GM18519 (cell line): ENCODE results near the gene GPD1.
"Not testable (repeated sequence)": the region's sequence is repeated elsewhere in the genome, so short reads cannot be mapped to it uniquely, and the experiment has no call there.

Source experiments
- ATAC-seq: cut with Tn5 transposase; IDR thresholded peaks from one replicate; pipeline ENCODE4 v1.9.1; 2021; ENCODE audit warnings: mild to moderate bottlenecking, moderate library complexity; ENCODE audit not compliant: unreplicated experiment, low FRiP score

GPD1 gene

GRCh38 chr12:50073206-50073605 lies 30.6 kb upstream of the GPD1 start:
- no peak for ATAC-seq

GRCh38 chr12:50073712-50074111 lies 30.1 kb upstream of the GPD1 start:
- no peak for ATAC-seq

GRCh38 chr12:50074936-50075807 lies 28.6 kb upstream of the GPD1 start:
- no peak for ATAC-seq

- no peak for ATAC-seq
Observed at GRCh38 chr12:50075808-50076170, 28.0 kb upstream of the GPD1 start.

- ATAC-seq: no peak
Observed at GRCh38 chr12:50077099-50077498, 26.7 kb upstream of the GPD1 start.

GRCh38 chr12:50078281-50078680 lies 25.5 kb upstream of the GPD1 start:
- ATAC-seq: no peak

- ATAC-seq: no peak
Observed at GRCh38 chr12:50079771-50080170, 24.0 kb upstream of the GPD1 start.

GRCh38 chr12:50081096-50081808 lies 22.6 kb upstream of the GPD1 start:
- no peak for ATAC-seq

GRCh38 chr12:50082644-50083043 lies 21.2 kb upstream of the GPD1 start:
- ATAC-seq: no peak

GRCh38 chr12:50083301-50083700 lies 20.5 kb upstream of the GPD1 start:
- no peak for ATAC-seq

GRCh38 chr12:50084409-50084774 lies 19.4 kb upstream of the GPD1 start:
- not testable (repeated sequence) for ATAC-seq

- peak; percentile 65 for ATAC-seq
Observed at GRCh38 chr12:50084775-50085614, 18.8 kb upstream of the GPD1 start, which contains the start of gene SMARCD1. Gene SMARCD1 (plus strand): TSS chr12:50085342. CDS start chr12:50085370, 28 bp downstream.

- ATAC-seq: no peak
Observed at GRCh38 chr12:50085615-50086072, 18.2 kb upstream of the GPD1 start.

GRCh38 chr12:50086148-50086547 lies 17.7 kb upstream of the GPD1 start:
- no peak for ATAC-seq

GRCh38 chr12:50087151-50087550 lies 16.7 kb upstream of the GPD1 start:
- no peak for ATAC-seq

GRCh38 chr12:50087995-50088394 lies 15.8 kb upstream of the GPD1 start:
- no peak for ATAC-seq

- ATAC-seq: no peak
Observed at GRCh38 chr12:50088577-50089335, 15.1 kb upstream of the GPD1 start.

- ATAC-seq: no peak
Observed at GRCh38 chr12:50089730-50090129, 14.1 kb upstream of the GPD1 start.

- ATAC-seq: no peak
Observed at GRCh38 chr12:50090391-50090790, 13.4 kb upstream of the GPD1 start.

- ATAC-seq: no peak
Observed at GRCh38 chr12:50097952-50098351, 5.9 kb upstream of the GPD1 start.
